ENCODE results near the gene ASCL2. TPM values are rescaled to one million over a fixed set of nuclear protein-coding genes. Genes with fewer than 3 reads are reported as not detected.

Gene ASCL2
- total RNA-seq, 1 donor from 2014 or later = 0.58 TPM

DNA sequence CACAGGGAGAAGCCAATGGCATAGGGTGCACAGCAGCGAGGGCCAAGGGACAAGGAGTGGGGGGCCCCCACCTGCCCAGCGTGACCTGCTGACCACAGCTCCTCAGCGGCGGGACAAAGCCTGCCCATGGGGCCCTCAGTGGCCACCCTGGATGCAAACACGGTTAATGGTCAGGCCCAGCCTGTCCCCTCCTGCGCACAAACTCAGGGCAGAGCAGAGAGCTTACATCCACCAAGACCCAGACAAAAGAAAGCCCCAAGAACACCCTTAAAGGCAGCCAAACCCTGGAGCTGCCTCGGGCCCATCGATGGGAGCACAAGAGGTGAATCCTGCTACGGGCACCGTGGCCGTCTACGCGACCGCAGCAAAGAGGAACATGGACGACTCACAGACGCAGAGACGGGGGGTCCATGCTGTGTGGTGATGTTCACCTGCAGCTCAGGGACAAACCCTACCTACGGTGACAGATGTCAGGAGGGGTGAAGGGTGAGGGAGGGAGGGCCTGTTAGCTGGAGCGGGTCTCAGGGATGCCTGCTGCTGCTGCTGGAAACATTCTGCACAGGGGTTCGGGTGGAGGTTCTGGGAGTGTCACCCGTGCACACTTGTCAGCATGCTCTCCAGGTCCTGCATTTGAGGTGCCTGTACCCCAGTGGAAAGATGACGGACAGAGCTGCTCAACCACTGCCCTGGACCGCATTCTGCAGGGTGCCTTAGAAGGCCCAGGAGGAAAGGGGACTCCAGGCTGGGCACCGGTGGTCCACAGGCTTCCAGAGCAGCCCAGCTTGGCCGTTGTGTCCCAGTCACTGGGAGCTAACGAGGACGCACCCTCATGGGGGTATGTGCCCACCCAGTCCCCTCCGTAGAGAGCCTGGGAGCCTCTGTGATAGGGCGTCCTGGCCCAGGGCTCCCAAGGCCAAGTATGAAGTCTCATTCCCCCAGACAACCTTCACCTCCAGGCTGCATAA, 11.6 kb downstream of the ASCL2 start:
- Mint-ChIP-seq H3K4me3 (no peak overlapping the region), H3K9me3 (peaks cover 8% of the 10 kb centered on the region), H3K4me1 (peaks cover 19% of the 10 kb centered on the region), H3K27ac (no peak overlapping the region), H3K27me3 (ENCODE audit: low read depth) (peaks cover 1% of the 10 kb centered on the region), H3K36me3 (peaks cover 4% of the 10 kb centered on the region)
- peak in 1 of 2 experiments; percentile 34 for DNase-seq (ENCODE audit: low spot score in 2 of 2, unreplicated experiment in 2 of 2)
- TF ChIP-seq, protein P1, sequence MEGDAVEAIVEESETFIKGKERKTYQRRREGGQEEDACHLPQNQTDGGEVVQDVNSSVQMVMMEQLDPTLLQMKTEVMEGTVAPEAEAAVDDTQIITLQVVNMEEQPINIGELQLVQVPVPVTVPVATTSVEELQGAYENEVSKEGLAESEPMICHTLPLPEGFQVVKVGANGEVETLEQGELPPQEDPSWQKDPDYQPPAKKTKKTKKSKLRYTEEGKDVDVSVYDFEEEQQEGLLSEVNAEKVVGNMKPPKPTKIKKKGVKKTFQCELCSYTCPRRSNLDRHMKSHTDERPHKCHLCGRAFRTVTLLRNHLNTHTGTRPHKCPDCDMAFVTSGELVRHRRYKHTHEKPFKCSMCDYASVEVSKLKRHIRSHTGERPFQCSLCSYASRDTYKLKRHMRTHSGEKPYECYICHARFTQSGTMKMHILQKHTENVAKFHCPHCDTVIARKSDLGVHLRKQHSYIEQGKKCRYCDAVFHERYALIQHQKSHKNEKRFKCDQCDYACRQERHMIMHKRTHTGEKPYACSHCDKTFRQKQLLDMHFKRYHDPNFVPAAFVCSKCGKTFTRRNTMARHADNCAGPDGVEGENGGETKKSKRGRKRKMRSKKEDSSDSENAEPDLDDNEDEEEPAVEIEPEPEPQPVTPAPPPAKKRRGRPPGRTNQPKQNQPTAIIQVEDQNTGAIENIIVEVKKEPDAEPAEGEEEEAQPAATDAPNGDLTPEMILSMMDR (IDR thresholded peaks at IDR 0.05; ENCODE audit: unreplicated experiment) = no peak

DNA sequence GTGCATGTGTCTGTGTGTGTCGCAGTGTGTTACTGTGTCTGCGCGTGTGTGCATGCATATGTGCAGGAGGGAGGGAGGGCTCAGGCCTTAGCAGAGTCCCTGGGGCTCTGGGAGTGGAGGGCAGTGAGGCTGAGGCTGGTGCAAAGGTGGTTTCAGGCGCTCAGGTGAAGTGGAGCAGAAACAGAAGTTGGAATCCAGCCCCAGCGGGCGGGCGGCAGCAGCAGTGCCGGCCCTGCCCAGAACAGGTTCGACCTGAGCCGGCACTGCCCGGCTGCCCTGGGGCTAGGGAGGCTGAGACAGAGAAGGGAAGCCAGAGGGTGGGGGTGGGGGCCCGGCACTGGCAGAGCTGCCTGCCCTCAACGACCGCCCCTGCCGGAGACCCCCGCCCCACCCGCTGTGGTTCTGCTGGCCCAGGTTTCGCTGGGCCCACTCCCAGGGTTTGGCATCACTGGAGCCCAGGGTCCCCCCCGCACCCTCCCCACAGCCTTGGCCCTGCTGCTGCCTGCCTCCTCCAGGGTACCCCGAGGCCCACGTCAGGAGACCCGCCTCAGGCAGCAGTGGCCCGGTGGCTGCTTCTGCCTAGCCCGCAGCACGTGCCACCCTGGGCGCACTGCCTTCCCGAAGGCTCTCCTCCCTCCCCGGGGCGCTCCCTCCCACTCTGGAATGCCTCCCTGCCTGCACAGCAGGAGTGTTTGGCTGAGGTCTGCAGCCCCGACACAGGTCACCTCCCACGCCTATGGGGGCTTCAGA, 13.3 kb downstream of the ASCL2 start:
- H3K4me3 Mint-ChIP-seq = no peak overlapping the region
- H3K27ac Mint-ChIP-seq = peak overlapping the region; percentile 4
- peaks cover 8% of the 10 kb centered on the region for H3K9me3 Mint-ChIP-seq
- H3K27me3 Mint-ChIP-seq (ENCODE audit: low read depth) = peaks cover 1% of the 10 kb centered on the region
- peak in 1 of 2 experiments; percentile 47 for DNase-seq (ENCODE audit: low spot score in 2 of 2, unreplicated experiment in 2 of 2)
- TF ChIP-seq, protein P1 (IDR thresholded peaks at IDR 0.05; ENCODE audit: unreplicated experiment) = no peak
- peaks cover 4% of the 10 kb centered on the region for H3K36me3 Mint-ChIP-seq
- H3K4me1 Mint-ChIP-seq = peaks cover 13% of the 10 kb centered on the region

DNA sequence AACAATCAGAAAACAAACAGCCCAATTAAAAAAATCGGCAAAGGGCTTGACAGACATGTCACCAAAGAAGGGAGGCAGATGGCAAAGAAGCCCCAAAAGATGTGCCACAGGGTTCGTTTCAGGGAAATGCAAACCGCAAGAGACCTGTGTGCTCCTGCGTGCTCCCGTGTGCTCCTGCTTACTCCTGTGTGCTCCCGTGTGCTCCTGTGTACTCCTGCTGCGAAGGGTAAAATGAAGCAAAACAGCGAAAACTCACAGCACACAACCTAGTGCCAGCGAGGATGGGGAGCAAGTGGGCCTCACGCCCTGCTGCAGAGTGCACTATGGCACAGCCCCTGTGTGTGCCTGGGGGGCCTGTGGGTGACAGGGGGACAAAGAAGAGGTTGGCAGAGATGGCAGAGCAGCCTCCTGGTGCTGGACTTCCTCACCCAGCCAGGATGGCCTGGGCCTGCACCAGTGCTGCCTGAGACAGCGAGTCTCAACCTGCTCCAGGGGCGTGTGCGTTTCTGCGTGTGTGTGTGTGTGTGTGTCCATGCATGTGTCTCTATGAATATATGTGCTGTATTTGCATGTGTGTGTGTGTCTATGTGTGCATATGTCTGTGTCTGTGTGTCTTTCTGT, 14.0 kb downstream of the ASCL2 start:
- H3K27ac Mint-ChIP-seq = no peak overlapping the region
- TF ChIP-seq, protein P1 (IDR thresholded peaks at IDR 0.05; ENCODE audit: unreplicated experiment) = no peak
- peaks cover 1% of the 10 kb centered on the region for H3K27me3 Mint-ChIP-seq (ENCODE audit: low read depth)
- H3K9me3 Mint-ChIP-seq = peaks cover 8% of the 10 kb centered on the region
- H3K36me3 Mint-ChIP-seq = peaks cover 4% of the 10 kb centered on the region
- peak in 1 of 2 experiments; percentile 35 for DNase-seq (ENCODE audit: low spot score in 2 of 2, unreplicated experiment in 2 of 2)
- H3K4me3 Mint-ChIP-seq = no peak overlapping the region
- H3K4me1 Mint-ChIP-seq = peaks cover 13% of the 10 kb centered on the region

DNA sequence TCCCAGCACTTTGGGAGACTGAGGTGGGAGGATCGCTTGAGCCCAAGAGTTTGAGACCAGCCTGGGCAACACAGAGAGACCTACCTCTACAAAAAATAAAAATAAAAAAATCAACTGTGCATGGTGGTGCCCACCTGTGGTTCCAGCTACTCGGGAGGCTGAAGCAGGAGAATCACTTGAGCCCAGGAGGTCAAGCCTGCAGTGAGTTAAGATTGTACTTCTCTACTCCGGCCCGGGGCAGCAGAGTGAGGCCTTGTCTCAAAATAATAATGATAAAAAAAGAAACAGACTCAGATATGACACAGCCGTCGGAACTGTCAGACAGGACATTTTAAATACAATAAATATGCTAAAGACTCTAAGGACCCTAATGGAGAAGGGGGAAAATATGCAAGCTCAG, 18.4 kb downstream of the ASCL2 start:
- no peak for DNase-seq (ENCODE audit: low spot score in 2 of 2, unreplicated experiment in 2 of 2)
- no peak overlapping the region for H3K4me3 Mint-ChIP-seq
- H3K4me1 Mint-ChIP-seq = peaks cover 9% of the 10 kb centered on the region
- TF ChIP-seq, protein P1 (IDR thresholded peaks at IDR 0.05; ENCODE audit: unreplicated experiment) = no peak
- peaks cover 4% of the 10 kb centered on the region for H3K36me3 Mint-ChIP-seq
- peaks cover 1% of the 10 kb centered on the region for H3K27me3 Mint-ChIP-seq (ENCODE audit: low read depth)
- H3K9me3 Mint-ChIP-seq = peaks cover 13% of the 10 kb centered on the region
- no peak overlapping the region for H3K27ac Mint-ChIP-seq

DNA sequence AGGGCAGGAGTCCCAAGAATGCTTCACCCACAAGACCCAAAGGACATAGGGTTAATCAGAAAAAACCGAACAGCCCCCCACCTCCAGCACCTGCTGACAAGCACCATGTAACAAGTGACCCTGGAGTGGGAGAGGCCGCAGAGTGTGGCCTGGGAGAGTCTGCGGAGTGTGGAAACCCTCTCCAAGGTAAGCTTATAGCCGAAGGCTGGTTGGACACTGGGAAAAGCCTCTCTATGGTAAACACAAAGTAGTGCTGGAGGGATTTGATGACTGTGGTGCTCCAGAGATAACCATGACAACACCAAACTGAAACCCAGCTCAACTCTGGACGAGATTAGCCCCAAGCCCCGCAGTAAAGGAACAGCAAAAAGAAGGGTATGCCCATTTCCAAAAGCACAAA, 19.2 kb downstream of the ASCL2 start:
- peaks cover 2% of the 10 kb centered on the region for H3K4me1 Mint-ChIP-seq
- TF ChIP-seq, protein P1 (IDR thresholded peaks at IDR 0.05; ENCODE audit: unreplicated experiment) = no peak
- DNase-seq (ENCODE audit: low spot score in 2 of 2, unreplicated experiment in 2 of 2) = peak in 1 of 2 experiments; percentile 34
- H3K36me3 Mint-ChIP-seq = peaks cover 4% of the 10 kb centered on the region
- peaks cover 1% of the 10 kb centered on the region for H3K27me3 Mint-ChIP-seq (ENCODE audit: low read depth)
- H3K27ac Mint-ChIP-seq = no peak overlapping the region
- peaks cover 13% of the 10 kb centered on the region for H3K9me3 Mint-ChIP-seq
- no peak overlapping the region for H3K4me3 Mint-ChIP-seq
